Measurements from ENCODE around the gene TRAPPC3. TPM values are rescaled to one million over a fixed set of nuclear protein-coding genes. Genes with fewer than 3 reads are reported as not detected.
"Not testable (repeated sequence)": the region's sequence is repeated elsewhere in the genome, so short reads cannot be mapped to it uniquely, and the experiment has no call there.

Gene TRAPPC3
- 89.6 and 158 TPM in 2 replicates for total RNA-seq

GRCh38 chr1:36149237-36149972 lies at the start of gene TRAPPC3:
Gene TRAPPC3, minus strand, starts transcription at chr1:36149486. Its CDS starts 108 bp downstream, at chr1:36149378.
- DNase-seq (ENCODE audit: low read depth): peak; percentile 98

- peak; percentile 20 for DNase-seq (ENCODE audit: low read depth)
Observed at GRCh38 chr1:36198641-36199040, 49.4 kb upstream of the TRAPPC3 start.

GRCh38 chr1:36196805-36197204 lies 47.5 kb upstream of the TRAPPC3 start:
- DNase-seq (ENCODE audit: low read depth): not testable (repeated sequence)

GRCh38 chr1:36187800-36188593 lies 38.7 kb upstream of the TRAPPC3 start:
- DNase-seq (ENCODE audit: low read depth): peak; percentile 84

- DNase-seq (ENCODE audit: low read depth): no peak
Observed at GRCh38 chr1:36183309-36183856, 34.1 kb upstream of the TRAPPC3 start.

- DNase-seq (ENCODE audit: low read depth): no peak
Observed at GRCh38 chr1:36182734-36183133, 33.4 kb upstream of the TRAPPC3 start.

- DNase-seq (ENCODE audit: low read depth): no peak
Observed at GRCh38 chr1:36179220-36179600, 29.9 kb upstream of the TRAPPC3 start.

GRCh38 chr1:36178471-36179219 lies 29.4 kb upstream of the TRAPPC3 start:
- DNase-seq (ENCODE audit: low read depth): no peak

- no peak for DNase-seq (ENCODE audit: low read depth)
Observed at GRCh38 chr1:36177589-36178431, 28.5 kb upstream of the TRAPPC3 start.

- no peak for DNase-seq (ENCODE audit: low read depth)
Observed at GRCh38 chr1:36176106-36176949, 27.0 kb upstream of the TRAPPC3 start.

GRCh38 chr1:36175137-36176095 lies 26.1 kb upstream of the TRAPPC3 start:
- peak; percentile 63 for DNase-seq (ENCODE audit: low read depth)

- no peak for DNase-seq (ENCODE audit: low read depth)
Observed at GRCh38 chr1:36174713-36175112, 25.4 kb upstream of the TRAPPC3 start.

- DNase-seq (ENCODE audit: low read depth): peak; percentile 88
Observed at GRCh38 chr1:36172983-36173382, 23.7 kb upstream of the TRAPPC3 start.

- DNase-seq (ENCODE audit: low read depth): no peak
Observed at GRCh38 chr1:36172017-36172747, 22.9 kb upstream of the TRAPPC3 start.

GRCh38 chr1:36170643-36171412 lies 21.5 kb upstream of the TRAPPC3 start:
- no peak for DNase-seq (ENCODE audit: low read depth)

- no peak for DNase-seq (ENCODE audit: low read depth)
Observed at GRCh38 chr1:36168514-36168913, 19.2 kb upstream of the TRAPPC3 start.

Data from renal cortical epithelial cell (primary cell).